OCI-LY7 (cell line): ENCODE measurements around the gene MYT1. TPM values are rescaled to one million over a fixed set of nuclear protein-coding genes. Genes with fewer than 3 reads are reported as not detected.

Experiments
- BruUV-seq: library from RNA; stranded (reverse); fragments of 400-500 nt; replicated peaks from 2 replicates; lab custom pipeline; 2021; lab: Mats Ljungman, UMichigan
- CTCF ChIA-PET: fragments of 300-600 bp; sonication (Branson Sonifier 250); formaldehyde crosslinking; loops from one replicate; lab custom pipeline; 2022; ENCODE audit warnings: antibody characterized with exemption; ENCODE audit not compliant: unreplicated experiment; lab: Charles Lee
- POLR2A ChIA-PET: fragments of 300-600 bp; sonication (Branson Sonifier 250); formaldehyde crosslinking; loops from one replicate; lab custom pipeline; 2022; ENCODE audit warnings: antibody characterized with exemption; lab: Charles Lee
- DNase-seq: peaks from one replicate; pipeline ENCODE4 v3.0.0-alpha.2; 2015; ENCODE audit warnings: low spot score
- H2AFZ ChIP-seq: fragments of 200-600 bp; sonication (generic), shearing (Covaris generic); 2 replicates; pipeline ENCODE4 v1.6.1; 2014; ENCODE audit warnings: mild to moderate bottlenecking, antibody characterized with exemption, low read length, moderate library complexity
- H3K27ac ChIP-seq: fragments of 200-600 bp; sonication (generic); 2 replicates; pipeline ENCODE4 v1.5.1; 2014; ENCODE audit warnings: mixed run types, low read depth, mild to moderate bottlenecking, moderate library complexity, low read length, inconsistent platforms; ENCODE audit not compliant: poor library complexity, severe bottlenecking
- H3K36me3 ChIP-seq: fragments of 200-600 bp; sonication (generic); 2 replicates; pipeline ENCODE4 v1.6.1; 2014; ENCODE audit warnings: mild to moderate bottlenecking, antibody characterized with exemption, low read length, moderate library complexity, mixed read lengths; ENCODE audit not compliant: insufficient read depth
- H3K4me1 ChIP-seq: fragments of 200-600 bp; sonication (generic); 2 replicates; pipeline ENCODE4 v1.5.1; 2014; ENCODE audit warnings: mild to moderate bottlenecking, low read length; ENCODE audit not compliant: insufficient read depth, poor library complexity, severe bottlenecking
- H3K4me2 ChIP-seq: fragments of 200-600 bp; sonication (generic); 2 replicates; pipeline ENCODE4 v1.6.1; 2014; ENCODE audit warnings: mild to moderate bottlenecking, low read length
- H3K4me3 ChIP-seq: fragments of 200-600 bp; sonication (generic); 2 replicates; pipeline ENCODE4 v1.5.1; 2014; ENCODE audit warnings: mild to moderate bottlenecking, low read depth, low read length; ENCODE audit not compliant: poor library complexity, severe bottlenecking
- H3K79me2 ChIP-seq: fragments of 200-600 bp; sonication (generic); 2 replicates; pipeline ENCODE4 v1.6.1; 2016; ENCODE audit warnings: low read depth, mild to moderate bottlenecking, low read length, moderate library complexity, mixed read lengths; ENCODE audit not compliant: insufficient read depth
- H3K9me2 ChIP-seq: fragments of 200-600 bp; sonication (generic); 2 replicates; pipeline ENCODE4 v1.6.1; 2016; ENCODE audit warnings: mild to moderate bottlenecking, low read length, mixed read lengths; ENCODE audit not compliant: insufficient read depth
- H3K9me3 ChIP-seq: fragments of 200-600 bp; sonication (generic); 2 replicates; pipeline ENCODE4 v1.6.1; 2014; ENCODE audit warnings: mild to moderate bottlenecking, mixed run types, low read length, mixed read lengths
- H4K20me1 ChIP-seq: fragments of 200-600 bp; sonication (generic); 2 replicates; pipeline ENCODE4 v1.6.1; 2014; ENCODE audit warnings: mild to moderate bottlenecking, antibody characterized with exemption, low read length, moderate library complexity, mixed read lengths; ENCODE audit not compliant: insufficient read depth
- EZH2phosphoT487 ChIP-seq: fragments of 200-600 bp; sonication (generic); IDR thresholded peaks from 2 replicates; pipeline ENCODE4 v1.6.1; 2018; ENCODE audit warnings: low read depth, borderline replicate concordance, mild to moderate bottlenecking, mixed run types, antibody characterized with exemption, low read length, moderate library complexity, mixed read lengths
- intact Hi-C: fragments of 100-400 bp; cut with micrococcal nuclease; formaldehyde crosslinking; loops from one replicate; pipeline ENCODE4 v1.10.0; 2022; ENCODE audit not compliant: unreplicated experiment
- total RNA-seq, 2 experiments: library from RNA; depleted of rRNA in 1 of 2; stranded (reverse); fragments of >200 nt in 1 of 2; shearing (Covaris generic) in 1 of 2; gene quantifications; 2 replicates each; pipeline ENCODE4 v1.2.3, GENCODE V29; 2014 to 2022
- TF ChIP-seq, protein P1 (sequence below): fragments of 200-600 bp; sonication (generic); conservative IDR thresholded peaks from 2 replicates; pipeline ENCODE4 v1.5.1; 2014; ENCODE audit warnings: mild to moderate bottlenecking, antibody characterized with exemption, low read length, moderate library complexity, mixed read lengths

The MYT1 gene
- total RNA-seq, 2 experiments from 2014 or later = 0.32 to 0.95 TPM

DNA sequence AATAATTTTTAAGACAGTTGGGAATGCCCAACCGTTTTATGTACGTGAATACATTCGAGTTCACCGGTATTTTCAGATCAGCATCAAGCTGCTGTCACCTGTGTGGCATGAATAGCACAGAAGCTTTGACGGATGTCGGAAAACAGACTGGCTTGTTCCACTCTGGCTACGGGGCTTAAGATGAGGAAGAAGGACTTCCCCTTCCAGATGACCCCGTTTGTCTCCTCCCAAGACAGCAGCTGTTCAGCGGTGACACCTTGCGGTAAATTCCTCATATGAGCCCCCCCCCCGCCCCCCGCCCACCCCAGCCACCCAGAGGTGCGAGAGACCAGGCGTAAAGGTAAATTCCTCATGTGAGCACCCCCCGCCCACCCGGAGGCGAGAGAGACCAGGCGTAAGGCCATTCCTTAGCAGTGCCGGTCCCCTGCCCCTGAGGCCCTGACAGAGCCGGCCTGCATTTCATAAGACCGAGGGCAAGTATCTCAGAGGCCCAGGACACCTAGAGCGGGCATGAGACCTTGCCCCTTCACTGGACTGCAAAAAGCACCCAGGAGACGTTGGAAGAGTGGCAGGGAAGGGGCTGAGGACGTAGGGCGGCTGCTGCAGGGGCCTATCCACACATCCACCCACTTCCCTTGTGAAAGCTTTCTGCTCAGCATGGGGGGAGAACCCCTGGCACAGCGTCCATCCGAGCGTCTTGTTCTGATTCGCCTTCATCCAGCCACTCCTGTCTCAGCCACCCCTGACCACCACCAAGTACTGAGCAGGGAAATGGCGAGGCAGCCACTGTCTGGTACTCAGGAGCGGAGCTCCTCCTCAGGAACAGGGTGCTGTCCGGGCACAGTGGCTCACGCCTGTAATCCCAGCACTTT lies 84.0 kb downstream of the MYT1 start:
- intact Hi-C loops = no loop called here

DNA sequence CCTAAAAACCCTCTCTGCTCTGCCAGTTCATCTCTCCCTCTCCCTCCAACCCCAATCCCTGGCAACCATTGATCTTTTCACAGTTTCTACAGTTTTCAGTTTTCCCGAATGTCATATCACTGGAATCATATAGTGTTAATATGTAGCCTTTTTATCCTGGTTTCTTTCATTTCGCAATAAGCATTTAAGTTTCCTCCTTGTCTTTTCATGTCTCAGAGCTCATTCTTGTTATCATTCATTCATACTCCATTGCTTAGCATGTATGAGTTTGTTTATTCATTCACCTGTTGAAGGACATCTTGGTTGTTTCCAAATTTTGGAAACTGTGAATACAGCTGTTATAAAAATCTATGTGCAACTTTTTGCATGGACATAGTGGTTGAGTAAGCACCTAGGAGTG lies 85.8 kb downstream of the MYT1 start:
- Histone ChIP-seq H2AFZ (no peak overlapping the region), H3K4me1 (peaks cover 14% of the 10 kb centered on the region), H3K36me3 (no peaks in the 10 kb centered on the region), H3K27ac (no peak overlapping the region), H3K9me2 (no peaks in the 10 kb centered on the region), H3K9me3 (no peaks in the 10 kb centered on the region), H3K79me2 (no peaks in the 10 kb centered on the region), H3K4me2 (no peak overlapping the region), H3K4me3 (no peak overlapping the region), H4K20me1 (no peaks in the 10 kb centered on the region)
- no TSS peak for BruUV-seq
- DNase-seq = no peak
- TF ChIP-seq EZH2phosphoT487 = no peak
- TF ChIP-seq, protein P1, sequence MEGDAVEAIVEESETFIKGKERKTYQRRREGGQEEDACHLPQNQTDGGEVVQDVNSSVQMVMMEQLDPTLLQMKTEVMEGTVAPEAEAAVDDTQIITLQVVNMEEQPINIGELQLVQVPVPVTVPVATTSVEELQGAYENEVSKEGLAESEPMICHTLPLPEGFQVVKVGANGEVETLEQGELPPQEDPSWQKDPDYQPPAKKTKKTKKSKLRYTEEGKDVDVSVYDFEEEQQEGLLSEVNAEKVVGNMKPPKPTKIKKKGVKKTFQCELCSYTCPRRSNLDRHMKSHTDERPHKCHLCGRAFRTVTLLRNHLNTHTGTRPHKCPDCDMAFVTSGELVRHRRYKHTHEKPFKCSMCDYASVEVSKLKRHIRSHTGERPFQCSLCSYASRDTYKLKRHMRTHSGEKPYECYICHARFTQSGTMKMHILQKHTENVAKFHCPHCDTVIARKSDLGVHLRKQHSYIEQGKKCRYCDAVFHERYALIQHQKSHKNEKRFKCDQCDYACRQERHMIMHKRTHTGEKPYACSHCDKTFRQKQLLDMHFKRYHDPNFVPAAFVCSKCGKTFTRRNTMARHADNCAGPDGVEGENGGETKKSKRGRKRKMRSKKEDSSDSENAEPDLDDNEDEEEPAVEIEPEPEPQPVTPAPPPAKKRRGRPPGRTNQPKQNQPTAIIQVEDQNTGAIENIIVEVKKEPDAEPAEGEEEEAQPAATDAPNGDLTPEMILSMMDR = no peak
- CTCF ChIA-PET = no interaction called here
- POLR2A ChIA-PET = no interaction called here
- intact Hi-C loops = no loop called here

More for the DNA sequence above, 84.0 kb downstream of the MYT1 start:
- H3K9me3 ChIP-seq = no peaks in the 10 kb centered on the region
- peaks cover 8% of the 10 kb centered on the region for H3K4me1 ChIP-seq
- H4K20me1 ChIP-seq = no peaks in the 10 kb centered on the region
- H3K79me2 ChIP-seq = no peaks in the 10 kb centered on the region
- ChIA-PET CTCF (no interaction called here), POLR2A (interaction anchor here (1.5 kb wide), 1 partner anchor 7 kb away, joined by 5 read pairs; the partner anchor contains the start of gene PCMTD2)
- no TSS peak for BruUV-seq
- no peaks in the 10 kb centered on the region for H3K36me3 ChIP-seq
- DNase-seq = no peak
- H3K27ac ChIP-seq = no peak overlapping the region
- TF ChIP-seq, protein P1 = no peak
- no peak for TF ChIP-seq EZH2phosphoT487
- H2AFZ ChIP-seq = no peak overlapping the region
- H3K9me2 ChIP-seq = no peaks in the 10 kb centered on the region
- H3K4me3 ChIP-seq = no peak overlapping the region
- no peak overlapping the region for H3K4me2 ChIP-seq

DNA sequence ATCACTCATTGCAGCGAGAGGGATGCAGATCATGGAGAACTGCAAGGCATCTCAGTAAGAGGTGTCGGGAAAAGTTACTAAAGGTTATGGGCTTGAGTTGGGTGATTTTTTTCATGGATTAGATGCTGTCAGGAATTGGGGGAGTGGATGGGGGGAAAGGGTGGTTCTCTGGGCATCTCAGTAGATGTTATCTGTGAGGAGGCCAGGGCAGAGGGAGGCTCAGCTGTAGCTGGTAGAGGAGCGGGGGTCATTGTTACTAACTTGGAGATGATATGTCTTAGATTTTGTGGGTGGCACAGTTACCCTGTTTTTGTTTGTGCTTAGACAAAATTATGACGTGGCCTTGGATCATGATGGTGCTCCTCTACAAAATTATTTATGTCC lies 88.7 kb downstream of the MYT1 start:
- peaks cover 15% of the 10 kb centered on the region; the same call in 1 of the 2 replicates for H3K79me2 ChIP-seq
- H4K20me1 ChIP-seq = no peaks in the 10 kb centered on the region
- CTCF ChIA-PET = no interaction called here
- no peak overlapping the region for H3K4me3 ChIP-seq
- BruUV-seq = no TSS peak
- no peaks in the 10 kb centered on the region for H3K36me3 ChIP-seq
- TF ChIP-seq, protein P1 = no peak
- TF ChIP-seq EZH2phosphoT487 = no peak
- POLR2A ChIA-PET = no interaction called here
- intact Hi-C loops = no loop called here
- no peaks in the 10 kb centered on the region for H3K9me3 ChIP-seq
- DNase-seq = no peak
- peak overlapping the region; percentile 19; the same call in 1 of the 2 replicates for H3K4me2 ChIP-seq
- no peaks in the 10 kb centered on the region for H3K9me2 ChIP-seq
- peak overlapping the region; percentile 39; the same call in 1 of the 2 replicates for H2AFZ ChIP-seq
- H3K27ac ChIP-seq = no peak overlapping the region
- peaks cover 28% of the 10 kb centered on the region for H3K4me1 ChIP-seq
